Measurements from ENCODE around the gene USP49. TPM values are rescaled to one million over a fixed set of nuclear protein-coding genes. Genes with fewer than 3 reads are reported as not detected.

USP49 gene
- total and polyA plus RNA-seq, 2 of the 4 experiments (the other 2 are of a cell fraction), result 1.4 to 2.1 TPM

DNA sequence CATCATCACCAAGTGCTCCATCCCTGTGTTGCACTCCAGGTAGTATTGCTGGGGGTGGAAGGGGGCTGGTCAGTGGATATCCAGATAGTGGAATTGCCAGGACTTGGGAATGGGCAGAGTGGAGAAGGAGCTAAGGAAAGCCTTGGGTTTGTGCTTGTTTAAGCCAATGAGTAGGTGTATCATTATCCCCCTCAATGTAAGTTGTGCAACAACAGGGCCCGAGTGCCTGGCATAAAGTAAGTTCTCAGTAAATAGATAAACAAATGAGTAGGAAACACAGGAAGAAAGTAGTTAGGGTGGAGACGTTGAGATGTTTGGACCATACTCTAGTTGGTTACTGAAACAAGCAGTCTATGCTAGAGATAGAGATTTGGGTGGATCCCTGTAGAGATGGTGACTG, 36.6 kb upstream of the USP49 start:
- Histone ChIP-seq H3K4ac (ENCODE audit: low read depth, low read length) (no peak overlapping the region), H3K27me3 (ENCODE audit: control insufficient read depth, insufficient read depth, low read length) (no peaks in the 10 kb centered on the region), H3K4me1 (ENCODE audit: control insufficient read depth, insufficient read depth, low read length) (peaks cover 5% of the 10 kb centered on the region), H2AK9ac (replicated peaks; ENCODE audit: low read depth, low read length, poor library complexity) (no peak overlapping the region), H3K27ac (ENCODE audit: insufficient read depth, low read length) (no peak overlapping the region), H2BK120ac (ENCODE audit: low read depth, low read length) (no peak overlapping the region), H3K9me1 (ENCODE audit: insufficient read depth, low read length) (peaks cover 4% of the 10 kb centered on the region; the same call in 1 of the 2 replicates), H3K9ac (ENCODE audit: low read depth, low read length) (no peak overlapping the region), H4K91ac (ENCODE audit: insufficient read depth, low read depth, low read length) (no peak overlapping the region), H3K23ac (ENCODE audit: low read depth, low read length) (no peak overlapping the region), H4K20me1 (ENCODE audit: insufficient read depth, low read length) (peaks cover 39% of the 10 kb centered on the region), H3K18ac (ENCODE audit: low read depth, low read length) (no peak overlapping the region), H3K14ac (replicated peaks; ENCODE audit: low read depth, low read length) (no peak overlapping the region), H3K79me1 (ENCODE audit: low read depth in 1 of 2, low read length in 2 of 2) (peaks cover 34 to 54% of the 10 kb centered on the region in 2 experiments), H4K5ac (ENCODE audit: low read depth, low read length) (no peak overlapping the region), H2AK5ac (ENCODE audit: low read depth, low read length) (no peak overlapping the region), H3K4me2 (ENCODE audit: low read depth, low read length) (no peak overlapping the region), H2BK5ac (ENCODE audit: low read depth, low read length, poor library complexity, severe bottlenecking) (no peak overlapping the region), H3K56ac (ENCODE audit: extremely low read depth, insufficient read depth, low read length) (no peak overlapping the region), H3K36me3 (ENCODE audit: control insufficient read depth, insufficient read depth, low read length) (peaks cover 73% of the 10 kb centered on the region), H2AFZ (replicated peaks; ENCODE audit: low read length, poor library complexity) (no peak overlapping the region), H2BK20ac (ENCODE audit: low read depth, low read length) (no peak overlapping the region), H4K8ac (ENCODE audit: low read depth in 2 of 2, low read length in 2 of 2) (no peak overlapping the region), H3K9me3 (ENCODE audit: control insufficient read depth, insufficient read depth, low read length) (no peaks in the 10 kb centered on the region), H3K4me3 (ENCODE audit: insufficient read depth, low read depth, low read length) (no peak overlapping the region), H2BK15ac (ENCODE audit: low read depth, low read length) (no peak overlapping the region)
- no peak for TF ChIP-seq NFE2L2 (IDR thresholded peaks at IDR 0.05; ENCODE audit: low read depth, low read length)
- no peak for TF ChIP-seq USF2 (IDR thresholded peaks at IDR 0.05; ENCODE audit: low read depth, low read length)
- TF ChIP-seq BHLHE40 (IDR thresholded peaks at IDR 0.05; ENCODE audit: low read depth, low read length), result no peak
- TF ChIP-seq RAD21 (IDR thresholded peaks at IDR 0.05; ENCODE audit: low read length), result no peak
- no peak for TF ChIP-seq RCOR1 (IDR thresholded peaks at IDR 0.05; ENCODE audit: insufficient replicate concordance, low read length)
- TF ChIP-seq SMC3 (IDR thresholded peaks at IDR 0.05; ENCODE audit: low read depth, low read length), result no peak
- TF ChIP-seq CTCF (conservative IDR thresholded peaks at IDR 0.05; ENCODE audit: low read depth, low read length), result no peak
- no peak for TF ChIP-seq POLR2A (IDR thresholded peaks at IDR 0.05; ENCODE audit: low read depth, low read length)
- TF ChIP-seq CEBPB (IDR thresholded peaks at IDR 0.05; ENCODE audit: low read depth, low read length), result no peak
- no peak for TF ChIP-seq MAZ (IDR thresholded peaks at IDR 0.05; ENCODE audit: borderline replicate concordance, low read depth, low read length)
- no peak for TF ChIP-seq MAFK (IDR thresholded peaks at IDR 0.05; ENCODE audit: low read depth, low read length)
- no peak for TF ChIP-seq RFX5 (IDR thresholded peaks at IDR 0.05; ENCODE audit: low read depth, low read length)
- no peak for TF ChIP-seq CHD1 (IDR thresholded peaks at IDR 0.05; ENCODE audit: low read depth, low read length)
- TF ChIP-seq FOS (IDR thresholded peaks at IDR 0.05; ENCODE audit: low read depth, low read length), result no peak
- no peak for TF ChIP-seq ELK1 (IDR thresholded peaks at IDR 0.05; ENCODE audit: borderline replicate concordance, low read depth, low read length)
- in situ Hi-C loops (cut with MboI; ENCODE audit: low sequenced_read_pairs) (loop anchor here (5.0 to 10.0 kb wide), 2 partner anchors 84 to 147 kb away; partner anchors contain the start of genes PRICKLE4 and TOMM6), intact Hi-C loops (cut with micrococcal nuclease) (no loop called here), dilution Hi-C loops (cut with HindIII; ENCODE audit: low sequenced_read_pairs, unreplicated experiment) (no loop called here)
- no TSS peak for BruUV-seq (replicated peaks)
- DNase-seq, result no peak
- ATAC-seq (ENCODE audit: low read depth), result no peak
- WGBS, 2 experiments (ENCODE audit: extremely low coverage in 2 of 2, insufficient read length in 1 of 2), result 60% methylated on average over 1 of the region's 2 CpGs; no CpG with 5 or more reads in 1 of the 2 experiments
- ChIA-PET CTCF (no interaction called here), POLR2A (ENCODE audit: unreplicated experiment) (no interaction called here)

Data from IMR-90 (cell line).